ENCODE results near the gene SPRED3.

The SPRED3 gene

GRCh38 chr19:38448225-38448624 is 59.7 kb downstream of the SPRED3 start:
- no peak overlapping the region for H3K4me3 ChIP-seq (ENCODE audit: low read depth, low read length)
- no peak for DNase-seq (ENCODE audit: low read depth)
- no peak for TF ChIP-seq CTCF (IDR thresholded peaks at IDR 0.05; ENCODE audit: control insufficient read depth, extremely low read depth, insufficient read depth)
